WERI-Rb-1 (cell line): ENCODE results near the gene DYNC1H1.

ENCODE experiments used
- DNase-seq: peaks from one replicate; pipeline ENCODE4 v3.0.0-alpha.2; 2020
- H3K27ac ChIP-seq: fragments of 250-450 bp; sonication (Bioruptor Pico); 2 replicates; pipeline ENCODE4 v1.5.1; 2020; ENCODE audit warnings: mild to moderate bottlenecking, moderate library complexity
- H3K27me3 ChIP-seq: fragments of 250-450 bp; sonication (Bioruptor Pico); 2 replicates; pipeline ENCODE4 v1.5.1; 2021; ENCODE audit warnings: mild to moderate bottlenecking, low read depth, moderate library complexity; ENCODE audit not compliant: insufficient read depth, severe bottlenecking
- H3K36me3 ChIP-seq: fragments of 250-450 bp; sonication (Bioruptor Pico); 2 replicates; pipeline ENCODE4 v1.5.1; 2020; ENCODE audit warnings: mild to moderate bottlenecking, moderate library complexity
- H3K4me3 ChIP-seq: 2 replicates; pipeline ENCODE4 v1.5.1; 2011; ENCODE audit warnings: low read depth, mild to moderate bottlenecking, control low read depth, low read length
- H3K9me3 ChIP-seq: fragments of 250-450 bp; sonication (Bioruptor Pico); 2 replicates; pipeline ENCODE4 v1.5.1; 2021; ENCODE audit warnings: mild to moderate bottlenecking, moderate library complexity; ENCODE audit not compliant: severe bottlenecking
- TF ChIP-seq, protein P1 (sequence below): IDR thresholded peaks from 2 replicates; pipeline ENCODE4 v1.5.1; 2011; ENCODE audit warnings: low read depth, mild to moderate bottlenecking, control low read depth, inconsistent platforms, low read length

The DYNC1H1 gene

DNA sequence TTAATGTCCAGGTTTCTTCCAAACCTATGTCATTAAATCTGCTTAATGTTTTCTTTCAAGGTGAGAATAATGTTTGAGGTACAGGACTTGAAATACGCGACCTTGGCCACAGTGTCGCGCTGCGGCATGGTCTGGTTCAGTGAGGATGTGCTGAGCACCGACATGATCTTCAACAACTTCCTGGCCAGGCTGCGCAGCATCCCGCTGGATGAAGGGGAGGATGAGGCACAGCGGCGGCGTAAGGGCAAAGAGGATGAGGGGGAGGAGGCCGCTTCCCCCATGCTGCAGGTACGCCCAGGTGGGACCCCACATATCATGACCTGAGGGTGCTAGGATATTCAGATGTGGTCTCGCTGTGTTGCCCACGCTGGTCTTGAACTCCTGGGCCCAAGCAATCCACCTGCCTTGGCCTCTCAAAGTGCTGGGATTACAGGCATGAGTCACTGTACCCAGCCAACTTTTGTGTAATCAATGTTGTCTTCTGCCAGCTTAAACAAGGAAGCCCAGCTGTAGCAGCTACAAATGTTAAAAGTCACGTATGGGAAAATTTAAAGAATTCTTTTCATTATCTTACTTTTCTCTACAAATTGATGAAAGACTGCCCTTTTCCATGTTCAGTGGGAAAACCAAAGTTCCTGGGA, 50.8 kb downstream of the DYNC1H1 start:
- Histone ChIP-seq H3K36me3 (peaks cover 90% of the 10 kb centered on the region), H3K27me3 (no peaks in the 10 kb centered on the region), H3K9me3 (no peaks in the 10 kb centered on the region), H3K4me3 (no peak overlapping the region), H3K27ac (no peak overlapping the region)
- no peak for DNase-seq
- TF ChIP-seq, protein P1, sequence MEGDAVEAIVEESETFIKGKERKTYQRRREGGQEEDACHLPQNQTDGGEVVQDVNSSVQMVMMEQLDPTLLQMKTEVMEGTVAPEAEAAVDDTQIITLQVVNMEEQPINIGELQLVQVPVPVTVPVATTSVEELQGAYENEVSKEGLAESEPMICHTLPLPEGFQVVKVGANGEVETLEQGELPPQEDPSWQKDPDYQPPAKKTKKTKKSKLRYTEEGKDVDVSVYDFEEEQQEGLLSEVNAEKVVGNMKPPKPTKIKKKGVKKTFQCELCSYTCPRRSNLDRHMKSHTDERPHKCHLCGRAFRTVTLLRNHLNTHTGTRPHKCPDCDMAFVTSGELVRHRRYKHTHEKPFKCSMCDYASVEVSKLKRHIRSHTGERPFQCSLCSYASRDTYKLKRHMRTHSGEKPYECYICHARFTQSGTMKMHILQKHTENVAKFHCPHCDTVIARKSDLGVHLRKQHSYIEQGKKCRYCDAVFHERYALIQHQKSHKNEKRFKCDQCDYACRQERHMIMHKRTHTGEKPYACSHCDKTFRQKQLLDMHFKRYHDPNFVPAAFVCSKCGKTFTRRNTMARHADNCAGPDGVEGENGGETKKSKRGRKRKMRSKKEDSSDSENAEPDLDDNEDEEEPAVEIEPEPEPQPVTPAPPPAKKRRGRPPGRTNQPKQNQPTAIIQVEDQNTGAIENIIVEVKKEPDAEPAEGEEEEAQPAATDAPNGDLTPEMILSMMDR = no peak

DNA sequence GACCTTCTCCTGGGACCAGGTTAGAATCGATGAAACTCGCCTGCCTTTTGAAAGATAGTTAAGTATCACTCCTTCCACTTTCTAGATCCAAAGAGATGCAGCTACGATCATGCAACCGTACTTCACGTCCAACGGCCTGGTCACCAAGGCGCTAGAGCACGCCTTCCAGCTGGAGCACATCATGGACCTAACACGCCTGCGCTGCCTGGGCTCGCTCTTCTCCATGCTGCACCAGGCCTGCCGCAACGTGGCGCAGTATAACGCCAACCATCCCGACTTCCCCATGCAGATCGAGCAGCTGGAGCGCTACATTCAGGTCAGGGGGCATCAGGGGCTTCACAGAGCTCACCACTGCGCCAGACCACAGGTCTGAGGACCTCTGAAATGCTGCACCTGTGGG, 51.4 kb downstream of the DYNC1H1 start:
- TF ChIP-seq, protein P1 = no peak
- peaks cover 90% of the 10 kb centered on the region for H3K36me3 ChIP-seq
- H3K27ac ChIP-seq = no peak overlapping the region

DNA sequence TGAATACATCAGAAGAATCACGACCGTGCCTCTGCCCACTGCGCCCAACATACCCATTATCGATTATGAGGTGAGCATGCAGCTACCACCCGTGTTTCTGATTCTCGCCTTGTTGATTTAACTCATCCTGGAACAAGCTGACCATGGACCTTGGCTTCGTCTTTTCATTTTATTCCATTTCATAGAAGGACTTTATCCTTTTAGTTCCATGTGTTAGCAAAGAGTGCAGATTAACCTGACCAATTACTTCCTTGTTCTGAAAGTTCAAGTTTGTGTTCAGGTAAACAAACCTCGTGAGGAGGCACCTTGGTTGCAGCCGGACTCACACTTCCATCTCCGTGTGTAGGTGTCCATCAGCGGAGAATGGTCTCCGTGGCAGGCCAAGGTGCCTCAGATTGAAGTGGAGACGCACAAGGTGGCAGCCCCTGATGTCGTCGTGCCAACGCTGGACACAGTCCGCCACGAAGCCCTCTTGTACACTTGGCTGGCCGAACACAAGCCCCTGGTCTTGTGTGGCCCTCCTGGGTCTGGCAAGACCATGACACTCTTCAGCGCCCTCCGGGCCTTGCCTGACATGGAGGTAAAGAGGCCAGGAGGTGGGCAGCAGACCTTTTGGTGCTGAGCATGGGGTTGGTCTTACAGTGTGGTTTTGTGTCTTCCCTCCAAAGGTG, 52.2 kb downstream of the DYNC1H1 start:
- no peak for DNase-seq
- H3K27me3 ChIP-seq = no peaks in the 10 kb centered on the region
- no peaks in the 10 kb centered on the region for H3K9me3 ChIP-seq
- H3K36me3 ChIP-seq = peaks cover 88% of the 10 kb centered on the region
- H3K27ac ChIP-seq = no peak overlapping the region
- H3K4me3 ChIP-seq = no peak overlapping the region
- TF ChIP-seq, protein P1 = no peak

More for the DNA sequence above, 51.4 kb downstream of the DYNC1H1 start:
- DNase-seq = no peak
- H3K27me3 ChIP-seq = no peaks in the 10 kb centered on the region
- no peaks in the 10 kb centered on the region for H3K9me3 ChIP-seq
- no peak overlapping the region for H3K4me3 ChIP-seq

DNA sequence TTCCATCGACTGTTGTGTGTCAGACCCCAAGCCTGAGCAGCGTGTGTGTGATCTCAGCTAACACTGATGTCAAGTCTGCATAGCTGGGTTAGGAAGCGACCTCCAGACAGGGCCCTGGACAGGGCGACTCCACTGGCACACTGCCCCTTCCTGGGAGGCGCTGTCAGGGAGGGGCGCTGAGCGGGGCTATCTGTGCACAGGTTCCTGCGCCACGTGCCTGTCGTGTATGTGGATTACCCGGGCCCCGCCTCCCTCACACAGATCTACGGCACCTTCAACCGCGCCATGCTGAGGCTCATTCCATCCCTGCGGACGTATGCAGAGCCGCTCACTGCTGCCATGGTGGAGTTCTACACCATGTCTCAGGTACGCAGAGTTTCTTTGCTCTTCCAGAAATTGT, 53.9 kb downstream of the DYNC1H1 start:
- TF ChIP-seq, protein P1 = no peak
- Histone ChIP-seq H3K27ac (no peak overlapping the region), H3K36me3 (peaks cover 90% of the 10 kb centered on the region), H3K4me3 (no peak overlapping the region), H3K9me3 (no peaks in the 10 kb centered on the region), H3K27me3 (no peaks in the 10 kb centered on the region)
- no peak for DNase-seq

DNA sequence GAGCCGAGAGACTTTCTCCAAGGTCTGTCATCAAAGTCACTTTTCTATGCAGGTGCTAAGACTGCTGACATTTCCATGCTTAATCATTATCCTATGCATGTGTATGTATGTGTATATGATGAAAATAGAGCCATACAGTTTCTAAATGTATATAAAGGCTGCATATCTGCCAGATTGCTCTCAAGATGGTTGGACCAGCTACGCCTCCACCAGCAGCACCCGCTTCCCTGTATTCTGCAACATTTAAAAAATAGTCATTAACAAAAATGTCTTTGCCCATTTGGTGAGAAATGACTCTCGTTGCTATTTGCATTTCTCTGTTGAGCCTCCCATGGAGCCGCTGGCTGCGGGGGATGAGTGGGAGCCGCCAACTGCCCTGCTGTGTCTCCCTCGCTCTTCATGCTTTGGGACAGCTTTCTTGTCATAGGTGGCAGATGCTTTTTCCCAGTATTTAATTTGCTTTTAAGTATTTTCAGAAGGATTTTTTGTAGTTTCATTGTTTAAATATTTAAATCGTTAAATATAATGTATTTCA, 54.7 kb downstream of the DYNC1H1 start:
- DNase-seq = no peak
- H3K27ac ChIP-seq = no peak overlapping the region
- TF ChIP-seq, protein P1 = no peak

More for the DNA sequence above, 54.7 kb downstream of the DYNC1H1 start:
- Histone ChIP-seq H3K36me3 (peaks cover 98% of the 10 kb centered on the region), H3K9me3 (no peaks in the 10 kb centered on the region), H3K27me3 (no peaks in the 10 kb centered on the region), H3K4me3 (no peak overlapping the region)
